ENCODE data around the gene SYNE1.
A peak's percentile ranks its signal among the peaks of the same experiment; 100 is the strongest.
"Not testable (repeated sequence)": the region's sequence is repeated elsewhere in the genome, so short reads cannot be mapped to it uniquely, and the experiment has no call there.

SYNE1 gene

GRCh38 chr6:152637296-152638047 is at the start of gene SYNE1:
Gene SYNE1, minus strand, starts transcription at chr6:152637362. Its CDS starts 9,031 bp downstream, at chr6:152628331.
- DNase-seq: no peak

- no peak for DNase-seq
Measured at GRCh38 chr6:152685819-152686218, 48.7 kb upstream of the SYNE1 start.

- DNase-seq: not testable (repeated sequence)
Measured at GRCh38 chr6:152682935-152683334, 45.8 kb upstream of the SYNE1 start.

GRCh38 chr6:152682141-152682540 is 45.0 kb upstream of the SYNE1 start:
- DNase-seq: no peak

- no peak for DNase-seq
Measured at GRCh38 chr6:152680879-152681517, 43.8 kb upstream of the SYNE1 start.

GRCh38 chr6:152680151-152680550 is 43.0 kb upstream of the SYNE1 start:
- no peak for DNase-seq

GRCh38 chr6:152673236-152673635 is 36.1 kb upstream of the SYNE1 start:
- no peak for DNase-seq

- DNase-seq: no peak
Measured at GRCh38 chr6:152671171-152671570, 34.0 kb upstream of the SYNE1 start.

- peak; percentile 12 for DNase-seq
Measured at GRCh38 chr6:152669895-152670294, 32.7 kb upstream of the SYNE1 start.

- DNase-seq: no peak
Measured at GRCh38 chr6:152661776-152662175, 24.6 kb upstream of the SYNE1 start.

GRCh38 chr6:152651986-152652385 is 14.8 kb upstream of the SYNE1 start:
- no peak for DNase-seq

GRCh38 chr6:152648105-152648504 is 10.9 kb upstream of the SYNE1 start:
- DNase-seq: no peak

GRCh38 chr6:152646732-152647131 is 9.6 kb upstream of the SYNE1 start:
- DNase-seq: not testable (repeated sequence)

GRCh38 chr6:152642578-152643375 is 5.6 kb upstream of the SYNE1 start:
- peak; percentile 29 for DNase-seq

GRCh38 chr6:152636609-152637295 is 410 bp downstream of the SYNE1 start:
- no peak for DNase-seq

- DNase-seq: no peak
Measured at GRCh38 chr6:152636021-152636608, 1.0 kb downstream of the SYNE1 start.

GRCh38 chr6:152634773-152635172 is 2.4 kb downstream of the SYNE1 start:
- no peak for DNase-seq

GRCh38 chr6:152632121-152632782 is 4.9 kb downstream of the SYNE1 start:
- no peak for DNase-seq

- no peak for DNase-seq
Measured at GRCh38 chr6:152631376-152631775, 5.8 kb downstream of the SYNE1 start.

- no peak for DNase-seq
Measured at GRCh38 chr6:152630832-152631231, 6.3 kb downstream of the SYNE1 start.

GRCh38 chr6:152625213-152625612 is 11.9 kb downstream of the SYNE1 start:
- DNase-seq: no peak

GRCh38 chr6:152614776-152615175 is 22.4 kb downstream of the SYNE1 start:
- not testable (repeated sequence) for DNase-seq

All from hematopoietic multipotent progenitor cell treated with erythropoietin and hydrocortisone succinate and interleukin-3 and kit ligand, for 8 days (in vitro differentiated cells).